Fibroblast of villous mesenchyme (primary cell): ENCODE results near the gene TIMM23. TPM values are rescaled to one million over a fixed set of nuclear protein-coding genes. Genes with fewer than 3 reads are reported as not detected.
A peak's percentile ranks its signal among the peaks of the same experiment; 100 is the strongest.
"Not testable (repeated sequence)": the region's sequence is repeated elsewhere in the genome, so short reads cannot be mapped to it uniquely, and the experiment has no call there.

Experiments used
- DNase-seq: peaks from one replicate; pipeline ENCODE4 v3.0.0-alpha.2; 2010; ENCODE audit warnings: low read depth
- H3K4me3 ChIP-seq: 2 replicates; pipeline ENCODE4 v1.5.1; 2011; ENCODE audit warnings: low read depth, mild to moderate bottlenecking, low read length
- CTCF ChIP-seq: IDR thresholded peaks from 2 replicates; pipeline ENCODE4 v1.5.1; 2012; ENCODE audit warnings: low read depth, mild to moderate bottlenecking, low read length; ENCODE audit not compliant: insufficient read depth
- total RNA-seq: library from RNA; depleted of rRNA; stranded (reverse); fragments of >200 nt; gene quantifications from 2 replicates; pipeline ENCODE4 v1.2.3, GENCODE V29; 2012

The TIMM23 gene
- total RNA-seq, 1 donor: 79.5 TPM

GRCh38 chr10:46035923-46036849, 63.9 kb downstream of the TIMM23 start:
- H3K4me3 ChIP-seq: no peak overlapping the region
- peak; percentile 32 for TF ChIP-seq CTCF
- peak; percentile 50 for DNase-seq

GRCh38 chr10:46037107-46037825, 65.0 kb downstream of the TIMM23 start:
- DNase-seq: no peak
- TF ChIP-seq CTCF: no peak

GRCh38 chr10:46040004-46040403, 67.7 kb downstream of the TIMM23 start:
- no peak for DNase-seq
- H3K4me3 ChIP-seq: no peak overlapping the region
- TF ChIP-seq CTCF: no peak

More at GRCh38 chr10:46037107-46037825, 65.0 kb downstream of the TIMM23 start:
- H3K4me3 ChIP-seq: no peak overlapping the region

- no peak overlapping the region for H3K4me3 ChIP-seq
- no peak for DNase-seq
- no peak for TF ChIP-seq CTCF
Measured at GRCh38 chr10:46042527-46042926, 70.2 kb downstream of the TIMM23 start.

GRCh38 chr10:46046261-46046660, 74.0 kb downstream of the TIMM23 start, which contains the start of gene MSMB:
Gene MSMB, minus strand, starts transcription at chr10:46046269. Its CDS starts 32 bp downstream, at chr10:46046237.
- H3K4me3 ChIP-seq: no peak within 1 kb of the TSS
- DNase-seq: no peak

GRCh38 chr10:46048152-46048551, 75.9 kb downstream of the TIMM23 start:
- no peak overlapping the region for H3K4me3 ChIP-seq
- DNase-seq: no peak
- no peak for TF ChIP-seq CTCF

More at GRCh38 chr10:46046261-46046660, 74.0 kb downstream of the TIMM23 start, which contains the start of gene MSMB:
- TF ChIP-seq CTCF: no peak

GRCh38 chr10:46049497-46049831, 77.2 kb downstream of the TIMM23 start:
- DNase-seq, H3K4me3 ChIP-seq: not testable (repeated sequence)
